ENCODE data around the gene FETUB. TPM values are rescaled to one million over a fixed set of nuclear protein-coding genes. Genes with fewer than 3 reads are reported as not detected.

Gene FETUB
- polyA plus RNA-seq, 3 donors: 0.09 to 0.92 (median 0.31) TPM

- no peak for DNase-seq (ENCODE audit: extremely low read depth in 1 of 11, low read depth in 9 of 11, low spot score in 4 of 11)
Measured at GRCh38 chr3:186609247-186609868, 30.8 kb upstream of the FETUB start.

- DNase-seq (ENCODE audit: extremely low read depth in 1 of 11, low read depth in 9 of 11, low spot score in 4 of 11): no peak
Measured at GRCh38 chr3:186612065-186612464, 28.1 kb upstream of the FETUB start.

GRCh38 chr3:186612721-186613636 is 27.2 kb upstream of the FETUB start, which contains the start of gene AHSG:
AHSG (plus strand) TSS chr3:186613060; CDS start chr3:186613142, 82 bp downstream.
- DNase-seq (ENCODE audit: extremely low read depth in 1 of 11, low read depth in 9 of 11, low spot score in 4 of 11): no peak

GRCh38 chr3:186613637-186614265 is 26.4 kb upstream of the FETUB start:
- no peak for DNase-seq (ENCODE audit: extremely low read depth in 1 of 11, low read depth in 9 of 11, low spot score in 4 of 11)

- no peak for DNase-seq (ENCODE audit: extremely low read depth in 1 of 11, low read depth in 9 of 11, low spot score in 4 of 11)
Measured at GRCh38 chr3:186614266-186614596, 26.0 kb upstream of the FETUB start.

- DNase-seq (ENCODE audit: extremely low read depth in 1 of 11, low read depth in 9 of 11, low spot score in 4 of 11): peak; percentile 49 to 76 (median 70)
Measured at GRCh38 chr3:186614597-186615483, 25.4 kb upstream of the FETUB start.

GRCh38 chr3:186616299-186616617 is 23.9 kb upstream of the FETUB start:
- DNase-seq (ENCODE audit: extremely low read depth in 1 of 11, low read depth in 9 of 11, low spot score in 4 of 11): no peak

- peak; percentile 25 to 72 (median 61) for DNase-seq (ENCODE audit: extremely low read depth in 1 of 11, low read depth in 9 of 11, low spot score in 4 of 11)
Measured at GRCh38 chr3:186617036-186617946, 22.9 kb upstream of the FETUB start.

- DNase-seq (ENCODE audit: extremely low read depth in 1 of 11, low read depth in 9 of 11, low spot score in 4 of 11): no peak
Measured at GRCh38 chr3:186618318-186618938, 21.8 kb upstream of the FETUB start.

- no peak for DNase-seq (ENCODE audit: extremely low read depth in 1 of 11, low read depth in 9 of 11, low spot score in 4 of 11)
Measured at GRCh38 chr3:186619787-186620212, 20.4 kb upstream of the FETUB start.

- DNase-seq (ENCODE audit: extremely low read depth in 1 of 11, low read depth in 9 of 11, low spot score in 4 of 11): no peak
Measured at GRCh38 chr3:186620213-186621092, 19.7 kb upstream of the FETUB start.

GRCh38 chr3:186621894-186622650 is 18.1 kb upstream of the FETUB start:
- no peak for DNase-seq (ENCODE audit: extremely low read depth in 1 of 11, low read depth in 9 of 11, low spot score in 4 of 11)

- no peak for DNase-seq (ENCODE audit: extremely low read depth in 1 of 11, low read depth in 9 of 11, low spot score in 4 of 11)
Measured at GRCh38 chr3:186622651-186623310, 17.4 kb upstream of the FETUB start.

GRCh38 chr3:186624598-186624997 is 15.6 kb upstream of the FETUB start:
- no peak for DNase-seq (ENCODE audit: extremely low read depth in 1 of 11, low read depth in 9 of 11, low spot score in 4 of 11)

- DNase-seq (ENCODE audit: extremely low read depth in 1 of 11, low read depth in 9 of 11, low spot score in 4 of 11): no peak
Measured at GRCh38 chr3:186625600-186626042, 14.6 kb upstream of the FETUB start.
